Mesenchymal stem cell (in vitro differentiated cells and primary cell): Measurements from ENCODE around the gene INPP5A.
"Not testable (repeated sequence)": the region's sequence is repeated elsewhere in the genome, so short reads cannot be mapped to it uniquely, and the experiment has no call there.

Experiments
- DNase-seq: peaks from one replicate; pipeline ENCODE4 v3.0.0-alpha.2; 2013
- H2AFZ ChIP-seq: one replicate; pipeline ENCODE4 v1.6.1; 2013; ENCODE audit warnings: low read depth, mild to moderate bottlenecking, control low read depth, inconsistent platforms, low read length, moderate library complexity
- H2AK5ac ChIP-seq: 2 replicates; pipeline ENCODE4 v1.6.1; 2013; ENCODE audit warnings: low read length, moderate library complexity, mild to moderate bottlenecking, inconsistent platforms; ENCODE audit not compliant: severe bottlenecking
- H2BK120ac ChIP-seq: one replicate; pipeline ENCODE4 v1.6.1; 2013; ENCODE audit warnings: low read depth, mild to moderate bottlenecking, inconsistent platforms, low read length, moderate library complexity
- H2BK12ac ChIP-seq, 2 experiments: one replicate each; pipeline ENCODE4 v1.6.1; 2013; ENCODE audit warnings: inconsistent platforms in 2 of 2, low read length in 2 of 2, mild to moderate bottlenecking in 2 of 2, moderate library complexity in 2 of 2, control low read depth in 1 of 2
- H2BK15ac ChIP-seq: one replicate; pipeline ENCODE4 v1.6.1; 2013; ENCODE audit warnings: mild to moderate bottlenecking, low read depth, inconsistent platforms; ENCODE audit not compliant: poor library complexity, severe bottlenecking
- H2BK5ac ChIP-seq: 2 replicates; pipeline ENCODE4 v1.6.1; 2013; ENCODE audit warnings: low read depth, mild to moderate bottlenecking, low read length, control low read depth, inconsistent platforms; ENCODE audit not compliant: poor library complexity, severe bottlenecking
- H3K14ac ChIP-seq, 2 experiments: one replicate each; pipeline ENCODE4 v1.6.1; 2013; ENCODE audit warnings: inconsistent platforms in 2 of 2, low read length in 2 of 2, control low read depth in 1 of 2, mild to moderate bottlenecking in 1 of 2, moderate library complexity in 1 of 2
- H3K18ac ChIP-seq, 2 experiments: one replicate each; pipeline ENCODE4 v1.6.1; 2013; ENCODE audit warnings: inconsistent platforms in 2 of 2, low read length in 2 of 2, control low read depth in 1 of 2, low read depth in 1 of 2, mild to moderate bottlenecking in 1 of 2
- H3K23ac ChIP-seq, 2 experiments: one replicate each; pipeline ENCODE4 v1.6.1; 2013; ENCODE audit warnings: inconsistent platforms in 2 of 2, low read length in 2 of 2, mild to moderate bottlenecking in 2 of 2, moderate library complexity in 2 of 2, control low read depth in 1 of 2
- H3K27ac ChIP-seq: 2 replicates; pipeline ENCODE4 v1.5.1; 2013; ENCODE audit warnings: mild to moderate bottlenecking, moderate library complexity, low read length, control low read depth, inconsistent platforms; ENCODE audit not compliant: poor library complexity, severe bottlenecking
- H3K27me3 ChIP-seq, 2 experiments: 2 replicates each; pipeline versions ENCODE4 v1.6.1 to v1.7.0; 2013; ENCODE audit warnings: low read length in 2 of 2, mild to moderate bottlenecking in 2 of 2, moderate library complexity in 2 of 2, control low read depth in 1 of 2, inconsistent platforms in 1 of 2; ENCODE audit not compliant: control insufficient read depth in 1 of 2, insufficient read depth in 1 of 2
- H3K36me3 ChIP-seq, 2 experiments: 2 replicates each; pipeline versions ENCODE4 v1.6.1 to v1.7.0; 2013; ENCODE audit warnings: low read length in 2 of 2, control low read depth in 1 of 2, inconsistent platforms in 1 of 2, low read depth in 1 of 2, mild to moderate bottlenecking in 1 of 2; ENCODE audit not compliant: insufficient read depth in 2 of 2, control insufficient read depth in 1 of 2
- H3K4ac ChIP-seq, 2 experiments: one replicate each; pipeline ENCODE4 v1.6.1; 2013; ENCODE audit warnings: inconsistent platforms in 2 of 2, low read length in 2 of 2, mild to moderate bottlenecking in 2 of 2, moderate library complexity in 2 of 2, control low read depth in 1 of 2, low read depth in 1 of 2
- H3K4me1 ChIP-seq: 2 replicates; pipeline ENCODE4 v1.6.1; 2013; ENCODE audit warnings: low read depth, low read length, control low read depth; ENCODE audit not compliant: control insufficient read depth, insufficient read depth
- H3K4me2 ChIP-seq: 2 replicates; pipeline ENCODE4 v1.6.1; 2013; ENCODE audit warnings: low read length, mild to moderate bottlenecking, inconsistent platforms; ENCODE audit not compliant: poor library complexity, severe bottlenecking
- H3K4me3 ChIP-seq, 2 experiments: 2 replicates each; pipeline versions ENCODE4 v1.5.1 to v1.7.0; 2013; ENCODE audit warnings: low read length in 2 of 2, mild to moderate bottlenecking in 2 of 2, control low read depth in 1 of 2, low read depth in 1 of 2; ENCODE audit not compliant: insufficient read depth in 1 of 2
- H3K79me1 ChIP-seq: replicated peaks from 2 replicates; pipeline ENCODE4 v1.6.1; 2013; ENCODE audit warnings: mild to moderate bottlenecking, control low read depth, low read length, inconsistent platforms; ENCODE audit not compliant: poor library complexity, severe bottlenecking
- H3K9ac ChIP-seq: 2 replicates; pipeline ENCODE4 v1.7.0; 2013; ENCODE audit warnings: mild to moderate bottlenecking, low read length, moderate library complexity
- H3K9me3 ChIP-seq: 2 replicates; pipeline ENCODE4 v1.7.0; 2013; ENCODE audit warnings: mild to moderate bottlenecking, low read length; ENCODE audit not compliant: control insufficient read depth
- H4K8ac ChIP-seq: one replicate; pipeline ENCODE4 v1.6.1; 2013; ENCODE audit warnings: inconsistent platforms, mild to moderate bottlenecking, low read length, moderate library complexity
- H4K91ac ChIP-seq: one replicate; pipeline ENCODE4 v1.6.1; 2013; ENCODE audit warnings: mild to moderate bottlenecking, low read length, inconsistent platforms
- WGBS: methylation state at CpG from one replicate; pipeline ENCODE4 v1.1.7; 2013; ENCODE audit warnings: mixed read lengths; 5-methylcytosine and 5-hydroxymethylcytosine counted together

The INPP5A gene

GRCh38 chr10:132770061-132771021 lies 232.8 kb downstream of the INPP5A start:
- DNase-seq, result no peak
- Histone ChIP-seq H3K4ac (no peak overlapping the region), H3K79me1 (peaks cover 1% of the 10 kb centered on the region), H2AK5ac (no peak overlapping the region), H3K36me3 (peaks cover 10 to 56% of the 10 kb centered on the region in 2 experiments), H3K9ac (no peak overlapping the region), H3K9me3 (no peaks in the 10 kb centered on the region), H3K18ac (no peak overlapping the region), H3K14ac (no peak overlapping the region), H3K27me3 (no peaks in the 10 kb centered on the region), H3K4me3 (no peak overlapping the region), H3K4me1 (peaks cover 2% of the 10 kb centered on the region), H2BK120ac (no peak overlapping the region), H2AFZ (no peak overlapping the region), H3K23ac (no peak overlapping the region), H3K4me2 (no peak overlapping the region), H2BK12ac (no peak overlapping the region), H2BK15ac (no peak overlapping the region), H2BK5ac (no peak overlapping the region), H4K91ac (no peak overlapping the region), H3K27ac (no peak overlapping the region), H4K8ac (no peak overlapping the region)
- 98% methylated on average over 42 of the region's 45 CpGs for WGBS

GRCh38 chr10:132772816-132773215 lies 235.2 kb downstream of the INPP5A start:
- not testable (repeated sequence) for H2BK12ac ChIP-seq, H3K4me1 ChIP-seq, H3K18ac ChIP-seq, H3K79me1 ChIP-seq, H3K4ac ChIP-seq, H4K8ac ChIP-seq, H3K4me3 ChIP-seq, H3K27me3 ChIP-seq, H3K9ac ChIP-seq, H3K9me3 ChIP-seq, DNase-seq, H3K23ac ChIP-seq, H3K14ac ChIP-seq, H2BK5ac ChIP-seq, H2AFZ ChIP-seq, H2AK5ac ChIP-seq, H2BK120ac ChIP-seq, H3K27ac ChIP-seq, H4K91ac ChIP-seq, H3K4me2 ChIP-seq, H2BK15ac ChIP-seq
- WGBS, result 93% methylated on average over 17 of the region's 25 CpGs
- peaks cover 10 to 66% of the 10 kb centered on the region in 2 experiments for H3K36me3 ChIP-seq

GRCh38 chr10:132774181-132774901 lies 236.8 kb downstream of the INPP5A start:
- peaks cover 2 to 61% of the 10 kb centered on the region in 2 experiments for H3K36me3 ChIP-seq
- H4K91ac ChIP-seq, result no peak overlapping the region
- H2AFZ ChIP-seq, result no peak overlapping the region
- no peak overlapping the region for H3K14ac ChIP-seq
- no peak overlapping the region for H3K27ac ChIP-seq
- DNase-seq, result no peak
- peaks cover 2% of the 10 kb centered on the region for H3K79me1 ChIP-seq
- H4K8ac ChIP-seq, result no peak overlapping the region
- no peak overlapping the region for H3K18ac ChIP-seq
- H2BK120ac ChIP-seq, result no peak overlapping the region
- no peak overlapping the region for H3K4me2 ChIP-seq
- peak overlapping the region in 1 of 2 experiments; percentile 31 for H3K4ac ChIP-seq
- H3K9ac ChIP-seq, result no peak overlapping the region
- H2BK5ac ChIP-seq, result no peak overlapping the region
- no peaks in the 10 kb centered on the region for H3K27me3 ChIP-seq
- 86% methylated on average over 29 of the region's 29 CpGs for WGBS
- H3K9me3 ChIP-seq, result no peaks in the 10 kb centered on the region
- H3K4me1 ChIP-seq, result peaks cover 2% of the 10 kb centered on the region
- no peak overlapping the region for H2AK5ac ChIP-seq
- no peak overlapping the region for H3K4me3 ChIP-seq
- no peak overlapping the region for H2BK15ac ChIP-seq
- H2BK12ac ChIP-seq, result no peak overlapping the region
- H3K23ac ChIP-seq, result no peak overlapping the region
